GM12878 (cell line): ENCODE data around the gene SSR3. TPM values are rescaled to one million over a fixed set of nuclear protein-coding genes. Genes with fewer than 3 reads are reported as not detected.

Experiments
- ATF7 ChIP-seq: fragments of 450-650 bp; IDR thresholded peaks from 2 replicates; pipeline ENCODE4 v1.6.1; 2016; ENCODE audit warnings: low read depth, mild to moderate bottlenecking
- BRCA1 ChIP-seq: IDR thresholded peaks from 2 replicates; pipeline ENCODE4 v1.6.1; 2011; ENCODE audit warnings: low read depth, low read length, improper control_type of control experiment
- CHD2 ChIP-seq: IDR thresholded peaks from 2 replicates; pipeline ENCODE4 v1.6.1; 2011; ENCODE audit warnings: low read depth, low read length, improper control_type of control experiment, borderline replicate concordance
- GABPA ChIP-seq: IDR thresholded peaks from 2 replicates; pipeline ENCODE4 v1.6.1; 2014; ENCODE audit warnings: antibody characterized with exemption, low read depth, mild to moderate bottlenecking, inconsistent platforms
- HDGF ChIP-seq: fragments of 450-650 bp; IDR thresholded peaks from 2 replicates; pipeline ENCODE4 v1.6.1; 2016; ENCODE audit warnings: antibody characterized with exemption
- IKZF1 ChIP-seq: fragments of 450-650 bp; conservative IDR thresholded peaks from 2 replicates; pipeline ENCODE4 v1.6.1; 2017; ENCODE audit warnings: antibody characterized with exemption, mild to moderate bottlenecking
- IKZF2 ChIP-seq, 2 experiments: fragments of 450-650 bp; IDR thresholded peaks; 2 replicates each; pipeline ENCODE4 v1.6.1; 2017; ENCODE audit warnings: mild to moderate bottlenecking in 2 of 2, moderate library complexity in 2 of 2
- MEF2B ChIP-seq: fragments of 450-650 bp; IDR thresholded peaks from 2 replicates; pipeline ENCODE4 v1.6.1; 2018; ENCODE audit warnings: mild to moderate bottlenecking, moderate library complexity; ENCODE audit not compliant: partially characterized antibody, poor library complexity, severe bottlenecking
- MYC ChIP-seq: IDR thresholded peaks from 2 replicates; pipeline ENCODE4 v1.6.1; 2011; ENCODE audit warnings: mild to moderate bottlenecking, low read length, moderate library complexity, inconsistent platforms; ENCODE audit not compliant: insufficient read depth, insufficient replicate concordance, insufficient read length, severe bottlenecking
- NFIC ChIP-seq: IDR thresholded peaks from 2 replicates; pipeline ENCODE4 v1.6.1; 2012; ENCODE audit warnings: low read depth, mild to moderate bottlenecking, inconsistent platforms, low read length, moderate library complexity
- NFXL1 ChIP-seq: fragments of 450-650 bp; IDR thresholded peaks from 2 replicates; pipeline ENCODE4 v1.6.1; 2017; ENCODE audit warnings: antibody characterized with exemption, mild to moderate bottlenecking, borderline replicate concordance
- NRF1 ChIP-seq: conservative IDR thresholded peaks from 2 replicates; pipeline ENCODE4 v1.6.1; 2011; ENCODE audit warnings: mild to moderate bottlenecking, low read depth, low read length, improper control_type of control experiment
- RBBP5 ChIP-seq: fragments of 200-600 bp; sonication (generic); conservative IDR thresholded peaks from 2 replicates; pipeline ENCODE4 v1.6.1; 2016
- RCOR1 ChIP-seq: conservative IDR thresholded peaks from 2 replicates; pipeline ENCODE4 v1.6.1; 2012; ENCODE audit warnings: low read depth, low read length, improper control_type of control experiment
- RELA ChIP-seq: fragments of 450-650 bp; IDR thresholded peaks from 2 replicates; pipeline ENCODE4 v1.8.0; 2014; ENCODE audit warnings: borderline replicate concordance; ENCODE audit not compliant: partially characterized antibody
- RFX5 ChIP-seq: IDR thresholded peaks from 2 replicates; pipeline ENCODE4 v1.6.1; 2011; ENCODE audit warnings: low read depth, low read length, improper control_type of control experiment
- SPI1 ChIP-seq: IDR thresholded peaks from 2 replicates; pipeline ENCODE4 v1.6.1; 2011; ENCODE audit warnings: low read depth, mild to moderate bottlenecking, low read length, moderate library complexity, borderline replicate concordance; ENCODE audit not compliant: insufficient read depth
- TCF3 ChIP-seq: IDR thresholded peaks from 2 replicates; pipeline ENCODE4 v1.6.1; 2012; ENCODE audit warnings: low read depth, mild to moderate bottlenecking, low read length, borderline replicate concordance; ENCODE audit not compliant: insufficient read depth
- YBX1 ChIP-seq: fragments of 450-650 bp; IDR thresholded peaks from 2 replicates; pipeline ENCODE4 v1.6.1; 2016; ENCODE audit warnings: antibody characterized with exemption
- polyA plus RNA-seq, 11 experiments: library from polyadenylated mRNA; depleted of rRNA in 4 of 11; unstranded in 6 of 11; stranded (reverse) in 5 of 11; fragments of >200 nt; fragmentation: Nextera tagmentation in 4 of 11; fragmentation: Illumina TruSeq in 1 of 11; extraction: Ambion mirVana in 4 of 11; extraction: Trizol in 1 of 11; gene quantifications; 1 replicate in 1 of 11; 2 replicates in 10 of 11; pipeline versions ENCODE4 v1.2.1 to v1.2.3, GENCODE V29; 2011 to 2016; ENCODE audit warnings: inconsistent platforms in 2 of 11, missing spikeins in 2 of 11, low read depth in 1 of 11
- total RNA-seq, 4 experiments: library from RNA; depleted of rRNA in 3 of 4; stranded (reverse); fragments of >200 nt in 3 of 4; fragmentation: Illumina TruSeq in 1 of 4; extraction: Trizol in 1 of 4; gene quantifications; 2 replicates each; pipeline versions ENCODE4 v1.2.1 to v1.2.3, GENCODE V29; 2013 to 2021
- TF ChIP-seq, protein P1 (sequence below): fragments of 450-650 bp; IDR thresholded peaks from 2 replicates; pipeline ENCODE4 v1.6.1; 2017; ENCODE audit warnings: mild to moderate bottlenecking
- TF ChIP-seq, protein P2 (sequence below), 3 experiments: IDR thresholded peaks in 2 of 3; conservative IDR thresholded peaks in 1 of 3; 2 replicates each; pipeline ENCODE4 v1.5.1; 2011; ENCODE audit warnings: low read depth in 3 of 3, low read length in 3 of 3, mild to moderate bottlenecking in 3 of 3, control low read depth in 2 of 3, moderate library complexity in 2 of 3, inconsistent platforms in 1 of 3, mixed read lengths in 1 of 3; ENCODE audit not compliant: control insufficient read depth in 2 of 3, insufficient read depth in 1 of 3; ENCODE audit errors: extremely low read depth in 1 of 3
- TF ChIP-seq, protein P3 (sequence below): IDR thresholded peaks from 2 replicates; pipeline ENCODE4 v1.6.1; 2012; ENCODE audit warnings: low read depth, low read length, improper control_type of control experiment

The SSR3 gene
- total and polyA plus RNA-seq, 10 of the 15 experiments (the other 5 are each of a cell fraction or from before 2014, with no cell fraction given), result 133 to 345 (median 191) TPM

DNA sequence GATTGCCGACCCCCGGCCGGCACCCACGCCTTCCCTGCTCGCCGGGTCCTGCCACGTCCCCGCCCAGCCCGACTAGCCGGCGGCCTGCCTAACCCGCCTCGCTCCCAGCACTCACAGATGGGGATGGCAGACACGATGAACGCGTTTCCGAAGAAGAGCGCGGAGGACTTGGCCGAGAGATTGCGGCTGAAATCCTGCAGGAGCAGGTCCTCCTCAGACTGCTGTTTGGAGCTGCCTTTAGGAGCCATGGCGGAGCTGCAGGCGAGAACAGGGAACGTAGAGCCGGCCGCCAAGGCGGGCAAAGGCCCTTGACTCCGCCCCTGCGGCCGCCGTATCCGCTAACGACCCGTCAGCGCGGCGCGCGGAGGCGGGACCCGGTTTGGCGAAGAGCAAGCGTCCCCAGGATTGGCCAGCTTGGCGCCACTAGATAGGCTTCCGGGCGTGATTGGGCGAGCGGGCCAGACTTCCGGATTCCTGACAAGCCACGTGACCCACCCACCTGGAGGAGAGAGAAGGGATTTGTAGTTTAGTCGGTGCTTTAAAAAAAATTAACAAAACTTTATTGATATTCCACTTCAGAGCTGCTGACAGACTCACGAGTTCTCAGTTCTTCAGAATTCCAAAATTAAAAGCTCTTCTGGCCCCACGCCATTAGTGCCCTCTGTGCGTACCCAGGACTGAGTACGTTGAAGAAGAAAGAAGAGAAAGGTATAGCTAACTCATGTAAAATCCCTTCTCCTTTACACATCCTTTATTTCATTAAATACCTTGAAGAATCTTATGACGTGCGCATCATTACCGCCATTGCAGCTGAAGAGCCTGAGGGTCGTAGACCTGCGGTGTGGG is at the start of gene SSR3 (continued):
- TF ChIP-seq CHD2 (peak; percentile 93), TCF3 (no peak), NFIC (peak; percentile 60; the same call in 1 of the 2 replicates), SPI1 (peak; percentile 16; the same call in 1 of the 2 replicates), NRF1 (no peak), IKZF1 (peak; percentile 97), IKZF2 (IDR thresholded peaks at IDR 0.05) (peak; percentile 56 to 81; a peak in 2 of 4 replicates), HDGF (peak; percentile 71; the same call in 1 of the 2 replicates), NFXL1 (no peak), MYC (no peak), YBX1 (no peak), RBBP5 (no peak), RELA (no peak), RCOR1 (no peak), RFX5 (no peak), GABPA (peak; percentile 91), MEF2B (no peak), ATF7 (peak; percentile 72), BRCA1 (no peak)
- TF ChIP-seq, protein P1, sequence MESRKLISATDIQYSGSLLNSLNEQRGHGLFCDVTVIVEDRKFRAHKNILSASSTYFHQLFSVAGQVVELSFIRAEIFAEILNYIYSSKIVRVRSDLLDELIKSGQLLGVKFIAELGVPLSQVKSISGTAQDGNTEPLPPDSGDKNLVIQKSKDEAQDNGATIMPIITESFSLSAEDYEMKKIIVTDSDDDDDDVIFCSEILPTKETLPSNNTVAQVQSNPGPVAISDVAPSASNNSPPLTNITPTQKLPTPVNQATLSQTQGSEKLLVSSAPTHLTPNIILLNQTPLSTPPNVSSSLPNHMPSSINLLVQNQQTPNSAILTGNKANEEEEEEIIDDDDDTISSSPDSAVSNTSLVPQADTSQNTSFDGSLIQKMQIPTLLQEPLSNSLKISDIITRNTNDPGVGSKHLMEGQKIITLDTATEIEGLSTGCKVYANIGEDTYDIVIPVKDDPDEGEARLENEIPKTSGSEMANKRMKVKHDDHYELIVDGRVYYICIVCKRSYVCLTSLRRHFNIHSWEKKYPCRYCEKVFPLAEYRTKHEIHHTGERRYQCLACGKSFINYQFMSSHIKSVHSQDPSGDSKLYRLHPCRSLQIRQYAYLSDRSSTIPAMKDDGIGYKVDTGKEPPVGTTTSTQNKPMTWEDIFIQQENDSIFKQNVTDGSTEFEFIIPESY, result no peak
- TF ChIP-seq, protein P2, sequence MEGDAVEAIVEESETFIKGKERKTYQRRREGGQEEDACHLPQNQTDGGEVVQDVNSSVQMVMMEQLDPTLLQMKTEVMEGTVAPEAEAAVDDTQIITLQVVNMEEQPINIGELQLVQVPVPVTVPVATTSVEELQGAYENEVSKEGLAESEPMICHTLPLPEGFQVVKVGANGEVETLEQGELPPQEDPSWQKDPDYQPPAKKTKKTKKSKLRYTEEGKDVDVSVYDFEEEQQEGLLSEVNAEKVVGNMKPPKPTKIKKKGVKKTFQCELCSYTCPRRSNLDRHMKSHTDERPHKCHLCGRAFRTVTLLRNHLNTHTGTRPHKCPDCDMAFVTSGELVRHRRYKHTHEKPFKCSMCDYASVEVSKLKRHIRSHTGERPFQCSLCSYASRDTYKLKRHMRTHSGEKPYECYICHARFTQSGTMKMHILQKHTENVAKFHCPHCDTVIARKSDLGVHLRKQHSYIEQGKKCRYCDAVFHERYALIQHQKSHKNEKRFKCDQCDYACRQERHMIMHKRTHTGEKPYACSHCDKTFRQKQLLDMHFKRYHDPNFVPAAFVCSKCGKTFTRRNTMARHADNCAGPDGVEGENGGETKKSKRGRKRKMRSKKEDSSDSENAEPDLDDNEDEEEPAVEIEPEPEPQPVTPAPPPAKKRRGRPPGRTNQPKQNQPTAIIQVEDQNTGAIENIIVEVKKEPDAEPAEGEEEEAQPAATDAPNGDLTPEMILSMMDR (IDR thresholded peaks at IDR 0.05 in 2 of 3, conservative IDR thresholded peaks at IDR 0.05 in 1 of 3; ENCODE audit: control insufficient read depth in 2 of 3, extremely low read depth in 1 of 3, insufficient read depth in 1 of 3, low read depth in 3 of 3, low read length in 3 of 3), result peak in 1 of 3 experiments; percentile 2; a peak in 1 of 6 replicates
- TF ChIP-seq, protein P3, sequence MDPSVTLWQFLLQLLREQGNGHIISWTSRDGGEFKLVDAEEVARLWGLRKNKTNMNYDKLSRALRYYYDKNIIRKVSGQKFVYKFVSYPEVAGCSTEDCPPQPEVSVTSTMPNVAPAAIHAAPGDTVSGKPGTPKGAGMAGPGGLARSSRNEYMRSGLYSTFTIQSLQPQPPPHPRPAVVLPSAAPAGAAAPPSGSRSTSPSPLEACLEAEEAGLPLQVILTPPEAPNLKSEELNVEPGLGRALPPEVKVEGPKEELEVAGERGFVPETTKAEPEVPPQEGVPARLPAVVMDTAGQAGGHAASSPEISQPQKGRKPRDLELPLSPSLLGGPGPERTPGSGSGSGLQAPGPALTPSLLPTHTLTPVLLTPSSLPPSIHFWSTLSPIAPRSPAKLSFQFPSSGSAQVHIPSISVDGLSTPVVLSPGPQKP, result peak; percentile 79
